AG09319 (cell line): Measurements from ENCODE around the gene NDOR1.
"Not testable (repeated sequence)": the region's sequence is repeated elsewhere in the genome, so short reads cannot be mapped to it uniquely, and the experiment has no call there.

Experiments
- DNase-seq: peaks from one replicate; pipeline ENCODE4 v3.0.0-alpha.2; 2010; ENCODE audit warnings: low read depth; ENCODE audit errors: extremely low read depth
- TF ChIP-seq, protein P1 (sequence below): IDR thresholded peaks from 2 replicates; pipeline ENCODE4 v1.5.1; 2011; ENCODE audit warnings: low read depth, mild to moderate bottlenecking, inconsistent platforms, low read length, moderate library complexity

Gene NDOR1

DNA sequence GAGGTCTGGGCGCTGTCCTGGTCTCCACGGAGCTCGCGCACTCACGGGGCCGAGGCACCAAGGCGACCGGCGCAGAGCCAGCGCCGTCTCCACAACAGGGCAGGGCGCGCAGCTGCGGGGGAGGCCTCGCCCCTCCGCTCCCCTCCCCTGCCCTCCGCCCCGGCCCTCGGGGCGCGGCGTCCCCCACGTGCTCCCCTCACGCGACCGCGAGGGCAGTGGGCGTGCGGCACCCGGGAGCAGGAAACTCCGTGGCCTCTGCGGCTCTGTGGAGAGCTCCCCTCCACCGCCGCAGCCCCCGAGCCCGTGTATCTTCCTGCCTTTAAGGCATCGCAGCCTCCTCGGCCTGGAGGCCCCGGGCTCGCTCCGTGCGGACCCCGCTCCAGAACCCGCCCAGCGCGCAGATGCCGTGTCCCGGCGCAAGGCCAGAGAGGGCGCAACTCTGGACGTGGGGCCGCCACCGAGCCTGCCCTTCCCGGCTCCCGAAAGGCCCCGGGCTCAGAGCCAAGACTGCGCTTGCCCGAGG is 34.9 kb downstream of the NDOR1 start:
- DNase-seq = peak; percentile 59
- TF ChIP-seq, protein P1, sequence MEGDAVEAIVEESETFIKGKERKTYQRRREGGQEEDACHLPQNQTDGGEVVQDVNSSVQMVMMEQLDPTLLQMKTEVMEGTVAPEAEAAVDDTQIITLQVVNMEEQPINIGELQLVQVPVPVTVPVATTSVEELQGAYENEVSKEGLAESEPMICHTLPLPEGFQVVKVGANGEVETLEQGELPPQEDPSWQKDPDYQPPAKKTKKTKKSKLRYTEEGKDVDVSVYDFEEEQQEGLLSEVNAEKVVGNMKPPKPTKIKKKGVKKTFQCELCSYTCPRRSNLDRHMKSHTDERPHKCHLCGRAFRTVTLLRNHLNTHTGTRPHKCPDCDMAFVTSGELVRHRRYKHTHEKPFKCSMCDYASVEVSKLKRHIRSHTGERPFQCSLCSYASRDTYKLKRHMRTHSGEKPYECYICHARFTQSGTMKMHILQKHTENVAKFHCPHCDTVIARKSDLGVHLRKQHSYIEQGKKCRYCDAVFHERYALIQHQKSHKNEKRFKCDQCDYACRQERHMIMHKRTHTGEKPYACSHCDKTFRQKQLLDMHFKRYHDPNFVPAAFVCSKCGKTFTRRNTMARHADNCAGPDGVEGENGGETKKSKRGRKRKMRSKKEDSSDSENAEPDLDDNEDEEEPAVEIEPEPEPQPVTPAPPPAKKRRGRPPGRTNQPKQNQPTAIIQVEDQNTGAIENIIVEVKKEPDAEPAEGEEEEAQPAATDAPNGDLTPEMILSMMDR = no peak

DNA sequence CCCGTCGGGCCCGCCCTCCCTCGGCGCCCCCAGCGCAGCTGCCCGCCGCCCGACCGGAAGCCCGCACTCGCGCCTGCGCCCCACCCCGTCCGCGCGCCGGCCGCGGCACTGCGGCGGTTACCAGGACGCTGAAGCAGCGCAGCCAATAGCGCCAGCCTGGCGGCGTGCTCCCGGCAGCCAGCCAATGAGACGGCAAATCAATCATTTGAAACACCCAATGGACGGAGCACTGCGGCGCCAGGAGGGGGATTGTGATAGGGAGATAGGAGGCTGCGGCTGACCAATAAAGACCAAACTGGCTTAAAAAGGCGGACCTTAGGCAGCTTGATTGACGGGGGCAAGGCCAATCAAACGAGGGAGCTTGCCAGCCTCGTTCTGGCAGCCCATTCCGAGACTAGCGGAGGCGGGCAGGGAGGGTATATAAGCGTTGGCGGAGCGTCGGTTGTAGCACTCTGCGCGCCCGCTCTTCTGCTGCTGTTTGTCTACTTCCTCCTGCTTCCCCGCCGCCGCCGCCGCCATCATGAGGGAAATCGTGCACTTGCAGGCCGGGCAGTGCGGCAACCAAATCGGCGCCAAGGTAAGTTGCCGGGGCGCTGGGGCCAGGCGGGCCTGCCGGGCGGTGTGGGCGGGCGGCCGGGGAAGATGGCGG is 35.5 kb downstream of the NDOR1 start, which contains the start of gene TUBB4B:
TUBB4B (plus strand) TSS at position 447 of the 649 bp plus-strand sequence; CDS start at position 521, 74 bp downstream.
- TF ChIP-seq, protein P1 = no peak
- peak; percentile 100 for DNase-seq

DNA sequence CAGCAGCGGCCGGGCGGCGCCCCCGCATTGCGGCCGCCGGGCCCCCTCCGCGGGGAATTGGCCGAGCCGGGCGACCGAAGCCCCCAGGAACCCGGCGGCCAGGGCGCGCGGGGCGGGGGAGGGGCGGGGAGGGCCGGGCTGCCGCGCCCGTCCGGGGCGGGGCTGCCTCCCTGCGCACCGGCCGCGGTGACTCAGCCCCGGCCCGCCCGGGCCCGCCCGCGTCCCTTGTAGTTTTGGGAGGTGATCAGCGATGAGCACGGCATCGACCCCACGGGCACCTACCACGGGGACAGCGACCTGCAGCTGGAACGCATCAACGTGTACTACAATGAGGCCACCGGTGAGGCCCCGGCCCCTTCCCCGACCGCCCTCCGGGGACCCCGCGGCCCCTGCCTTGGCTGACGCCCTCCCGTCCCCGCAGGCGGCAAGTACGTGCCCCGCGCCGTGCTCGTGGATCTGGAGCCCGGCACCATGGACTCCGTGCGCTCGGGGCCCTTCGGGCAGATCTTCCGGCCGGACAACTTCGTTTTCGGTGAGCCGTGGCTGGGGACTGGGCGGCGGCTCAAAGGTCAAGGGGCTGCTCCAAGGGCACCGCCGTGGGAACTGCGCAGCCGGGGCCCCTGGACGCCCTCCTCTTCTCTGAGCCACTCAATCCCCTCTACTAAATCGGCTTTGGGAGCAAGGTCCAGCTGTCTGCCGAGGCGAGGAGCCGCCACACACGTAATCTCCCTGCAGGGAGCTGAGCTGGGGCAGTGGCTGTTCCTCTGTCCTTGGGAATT is 36.2 kb downstream of the NDOR1 start:
- no peak for DNase-seq
- TF ChIP-seq, protein P1 = no peak

DNA sequence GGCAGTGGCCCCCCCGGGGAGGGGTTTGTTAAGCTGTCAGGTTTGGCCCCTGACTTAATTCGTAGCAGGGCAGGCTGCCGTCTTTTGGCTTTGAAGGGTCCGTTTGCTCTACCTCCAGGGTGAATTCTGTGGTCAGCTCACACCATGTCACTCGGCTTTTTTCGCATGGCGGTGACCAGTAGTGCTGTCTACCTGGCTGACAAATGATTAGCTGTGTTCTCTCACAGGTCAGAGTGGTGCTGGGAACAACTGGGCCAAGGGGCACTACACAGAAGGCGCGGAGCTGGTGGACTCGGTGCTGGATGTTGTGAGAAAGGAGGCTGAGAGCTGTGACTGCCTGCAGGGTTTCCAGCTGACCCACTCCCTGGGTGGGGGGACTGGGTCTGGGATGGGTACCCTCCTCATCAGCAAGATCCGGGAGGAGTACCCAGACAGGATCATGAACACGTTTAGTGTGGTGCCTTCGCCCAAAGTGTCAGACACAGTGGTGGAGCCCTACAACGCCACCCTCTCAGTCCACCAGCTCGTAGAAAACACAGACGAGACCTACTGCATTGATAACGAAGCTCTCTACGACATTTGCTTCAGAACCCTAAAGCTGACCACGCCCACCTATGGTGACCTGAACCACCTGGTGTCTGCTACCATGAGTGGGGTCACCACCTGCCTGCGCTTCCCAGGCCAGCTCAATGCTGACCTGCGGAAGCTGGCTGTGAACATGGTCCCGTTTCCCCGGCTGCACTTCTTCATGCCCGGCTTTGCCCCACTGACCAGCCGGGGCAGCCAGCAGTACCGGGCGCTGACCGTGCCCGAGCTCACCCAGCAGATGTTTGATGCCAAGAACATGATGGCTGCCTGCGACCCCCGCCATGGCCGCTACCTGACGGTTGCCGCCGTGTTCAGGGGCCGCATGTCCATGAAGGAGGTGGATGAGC is 37.0 kb downstream of the NDOR1 start:
- TF ChIP-seq, protein P1 = no peak
- no peak for DNase-seq

DNA sequence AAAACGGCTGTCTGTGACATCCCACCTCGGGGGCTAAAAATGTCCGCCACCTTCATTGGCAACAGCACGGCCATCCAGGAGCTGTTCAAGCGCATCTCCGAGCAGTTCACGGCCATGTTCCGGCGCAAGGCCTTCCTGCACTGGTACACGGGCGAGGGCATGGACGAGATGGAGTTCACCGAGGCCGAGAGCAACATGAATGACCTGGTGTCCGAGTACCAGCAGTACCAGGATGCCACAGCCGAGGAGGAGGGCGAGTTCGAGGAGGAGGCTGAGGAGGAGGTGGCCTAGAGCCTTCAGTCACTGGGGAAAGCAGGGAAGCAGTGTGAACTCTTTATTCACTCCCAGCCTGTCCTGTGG is 37.7 kb downstream of the NDOR1 start:
- DNase-seq = not testable (repeated sequence)

DNA sequence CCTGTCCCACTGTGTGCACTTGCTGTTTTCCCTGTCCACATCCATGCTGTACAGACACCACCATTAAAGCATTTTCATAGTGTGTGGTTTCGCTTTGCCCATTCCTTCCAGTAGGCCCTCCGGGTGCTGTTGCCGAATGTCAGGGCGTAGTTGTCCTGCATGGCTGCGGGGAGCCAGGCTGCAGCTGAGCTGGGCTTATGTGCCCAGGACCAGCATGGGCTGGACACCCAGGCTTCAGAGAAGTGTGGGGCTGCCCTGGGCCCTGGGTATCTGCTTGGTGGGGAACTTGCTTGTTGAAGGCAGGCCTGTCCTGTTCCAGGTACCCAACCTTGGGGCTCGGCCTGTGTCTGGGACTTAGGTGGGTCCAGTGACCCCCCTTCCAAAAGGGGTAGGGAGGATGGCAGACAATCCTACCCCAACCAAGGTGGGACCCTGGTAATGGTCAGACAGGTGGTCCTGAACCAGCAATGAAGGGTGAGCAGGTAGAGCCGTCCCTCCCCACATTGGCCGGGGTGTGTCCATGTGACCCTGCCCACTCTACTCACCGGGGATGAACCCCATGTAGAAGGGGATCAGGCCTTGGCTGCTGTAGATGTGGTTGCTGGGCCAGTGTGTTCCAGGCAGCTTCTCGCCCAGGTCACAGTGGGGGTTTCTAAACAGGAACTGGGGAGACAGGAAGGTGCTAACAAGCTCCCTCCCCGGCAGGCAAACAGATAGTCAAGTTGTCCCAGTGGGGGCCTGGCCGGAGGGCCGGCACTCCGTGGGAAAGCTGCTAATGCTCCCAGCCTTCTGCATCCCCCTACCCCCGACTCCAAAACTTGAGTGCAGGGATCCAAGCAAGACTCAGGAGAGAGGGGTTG is 38.4 kb downstream of the NDOR1 start:
- TF ChIP-seq, protein P1 = no peak
- DNase-seq = no peak
